Lung (tissue), 12 donors: ENCODE results near the gene DTNA. TPM values are rescaled to one million over a fixed set of nuclear protein-coding genes. Genes with fewer than 3 reads are reported as not detected.

Source experiments
- ATAC-seq: fragments of 200-7000 bp; cut with Tn5 transposase; one replicate; pipeline ENCODE4 v1.9.1; 2020; ENCODE audit warnings: moderate number of reproducible peaks; ENCODE audit not compliant: insufficient read depth, low FRiP score
- DNase-seq, 3 donors: peaks; one replicate each; pipeline ENCODE4 v3.0.0-alpha.2; 2013 to 2017
- H3K27ac ChIP-seq, 2 donors: one replicate each; pipeline ENCODE4 v1.5.1; 2013; ENCODE audit warnings: mild to moderate bottlenecking in 2 of 2, moderate library complexity in 2 of 2, control low read depth in 1 of 2, inconsistent platforms in 1 of 2, low read depth in 1 of 2, low read length in 1 of 2
- H3K27me3 ChIP-seq, 3 donors: one replicate each; pipeline ENCODE4 v1.5.1; 2013; ENCODE audit warnings: low read length in 2 of 3; ENCODE audit not compliant: control insufficient read depth in 3 of 3, insufficient read depth in 3 of 3
- H3K36me3 ChIP-seq, 4 donors: one replicate each; pipeline ENCODE4 v1.5.1; 2013; ENCODE audit warnings: low read length in 4 of 4, mild to moderate bottlenecking in 1 of 4, moderate library complexity in 1 of 4; ENCODE audit not compliant: control insufficient read depth in 4 of 4, insufficient read depth in 4 of 4
- H3K4me1 ChIP-seq, 5 donors: one replicate each; pipeline ENCODE4 v1.5.1; 2013; ENCODE audit warnings: low read length in 5 of 5, mild to moderate bottlenecking in 2 of 5, moderate library complexity in 1 of 5; ENCODE audit not compliant: control insufficient read depth in 5 of 5, insufficient read depth in 5 of 5
- H3K4me3 ChIP-seq: one replicate; pipeline ENCODE4 v1.5.1; 2013; ENCODE audit warnings: mild to moderate bottlenecking, control low read depth, moderate library complexity
- H3K9ac ChIP-seq, 2 donors: one replicate each; pipeline ENCODE4 v1.5.1; 2013; ENCODE audit warnings: low read length in 2 of 2, control low read depth in 1 of 2; ENCODE audit not compliant: insufficient read depth in 1 of 2
- H3K9me3 ChIP-seq, 4 donors: one replicate each; pipeline ENCODE4 v1.5.1; 2013; ENCODE audit warnings: low read length in 3 of 4, mild to moderate bottlenecking in 1 of 4, moderate library complexity in 1 of 4; ENCODE audit not compliant: control insufficient read depth in 4 of 4, insufficient read depth in 3 of 4
- CTCF ChIP-seq: IDR thresholded peaks from 2 replicates; pipeline ENCODE4 v1.5.1; 2012; ENCODE audit warnings: mild to moderate bottlenecking; ENCODE audit errors: control extremely low read depth, extremely low read depth
- WGBS, 2 donors: extraction: QIAGEN DNeasy Blood & Tissue Kit; methylation state at CpG; one replicate each; pipeline ENCODE4 v1.1.7; 2013; 5-methylcytosine and 5-hydroxymethylcytosine counted together
- polyA plus RNA-seq, 2 donors: library from polyadenylated mRNA; stranded (reverse); fragments of 200-250 nt; gene quantifications; one replicate each; pipeline ENCODE4 v1.2.1, GENCODE V29; 2013
- total RNA-seq, 2 donors: library from RNA; depleted of rRNA in 1 of 2; stranded (reverse); fragments of >200 nt in 1 of 2; gene quantifications; one replicate each; pipeline ENCODE4 v1.2.1, GENCODE V29; 2014 to 2021
- donor health status: control.
- donor health status: control.
- donor health status: Bipolar disorder and iron deficiency.
- donor health status: healthy.
- donor health status: DM: yes; HTN: yes; CAD: no.

DTNA gene
- total and polyA plus RNA-seq, 4 donors = 5.0 to 23.8 (median 12.9) TPM

GRCh38 chr18:34848156-34848555 lies 138.1 kb downstream of the DTNA start:
- ATAC-seq = no peak
- no peaks in the 10 kb centered on the region for H3K27me3 ChIP-seq
- no peak overlapping the region for H3K27ac ChIP-seq
- H3K4me3 ChIP-seq = no peak overlapping the region
- H3K9me3 ChIP-seq = no peaks in the 10 kb centered on the region
- no peak for TF ChIP-seq CTCF
- H3K4me1 ChIP-seq = peaks cover 0 to 17% (median 0%) of the 10 kb centered on the region in 5 donors
- 65 to 92% methylated on average over 5 of the region's 5 CpGs for WGBS, 2 donors
- DNase-seq = no peak
- no peak overlapping the region for H3K9ac ChIP-seq
- peaks cover 0 to 16% (median 2%) of the 10 kb centered on the region in 4 donors for H3K36me3 ChIP-seq

DNA sequence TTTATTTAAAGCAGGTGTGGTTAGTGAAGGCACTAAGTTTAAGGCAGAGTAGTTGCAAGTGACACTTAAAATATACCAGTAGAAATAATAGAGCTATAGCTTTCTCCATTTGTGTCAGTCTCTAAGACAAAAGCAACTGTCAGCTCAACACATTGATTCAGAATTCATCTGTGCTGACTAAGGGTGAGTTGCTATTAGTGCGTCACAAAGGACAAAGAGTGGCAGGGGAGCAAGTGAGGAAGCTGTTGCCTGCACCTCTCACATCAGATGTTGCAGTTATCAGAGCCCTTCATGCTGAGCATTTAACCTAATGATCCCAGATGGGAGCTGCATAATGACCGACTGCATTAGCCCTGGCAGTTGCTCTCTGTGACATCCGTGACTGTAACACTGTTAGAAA lies 138.6 kb downstream of the DTNA start:
- TF ChIP-seq CTCF = no peak
- 81 to 89% methylated on average over 3 of the region's 3 CpGs for WGBS, 2 donors
- ATAC-seq (no peak), DNase-seq (no peak)
- H3K27ac ChIP-seq = no peak overlapping the region
- H3K4me3 ChIP-seq = no peak overlapping the region
- no peaks in the 10 kb centered on the region for H3K27me3 ChIP-seq
- H3K9me3 ChIP-seq = no peaks in the 10 kb centered on the region
- peaks cover 0 to 17% (median 0%) of the 10 kb centered on the region in 5 donors for H3K4me1 ChIP-seq
- H3K36me3 ChIP-seq = peaks cover 0 to 16% (median 2%) of the 10 kb centered on the region in 4 donors
- H3K9ac ChIP-seq = no peak overlapping the region

DNA sequence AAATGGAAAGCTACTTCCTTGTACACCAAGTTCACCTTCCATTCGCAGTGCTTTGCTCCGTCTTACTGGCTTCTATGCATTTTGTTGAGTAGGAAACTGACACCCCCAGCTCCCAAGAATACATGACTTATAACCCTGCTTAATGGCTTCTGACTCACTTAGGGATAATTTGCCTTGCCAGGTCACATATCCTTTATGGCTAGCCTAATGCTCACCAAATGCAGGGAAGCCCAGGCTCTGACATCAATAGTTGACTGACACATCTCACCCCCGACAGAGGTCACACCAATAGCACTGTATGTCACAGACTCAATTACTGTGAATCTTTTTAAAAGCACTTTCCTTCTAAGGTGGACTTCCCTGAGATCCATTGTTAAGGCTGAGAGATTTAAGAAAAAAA lies 147.2 kb downstream of the DTNA start:
- Histone ChIP-seq H3K9me3 (no peaks in the 10 kb centered on the region), H3K27me3 (no peaks in the 10 kb centered on the region), H3K4me1 (no peaks in the 10 kb centered on the region), H3K36me3 (peaks cover 0 to 7% (median under 1%) of the 10 kb centered on the region in 4 donors), H3K4me3 (no peak overlapping the region), H3K9ac (no peak overlapping the region), H3K27ac (no peak overlapping the region)
- TF ChIP-seq CTCF = no peak
- ATAC-seq (no peak), DNase-seq (no peak)
- 93 to 96% methylated on average over 3 of the region's 3 CpGs for WGBS, 2 donors

- no peak overlapping the region for H3K27ac ChIP-seq
- H3K36me3 ChIP-seq = peaks cover 0 to 6% (median 0%) of the 10 kb centered on the region in 4 donors
- H3K9ac ChIP-seq = no peak overlapping the region
- DNase-seq = no peak
- no peaks in the 10 kb centered on the region for H3K27me3 ChIP-seq
- ATAC-seq = no peak
- WGBS, 2 donors = 92 to 96% methylated on average over 5 of the region's 5 CpGs
- H3K9me3 ChIP-seq = no peaks in the 10 kb centered on the region
- no peak overlapping the region for H3K4me3 ChIP-seq
- TF ChIP-seq CTCF = no peak
- H3K4me1 ChIP-seq = no peaks in the 10 kb centered on the region
Observed at GRCh38 chr18:34858188-34858587, 148.1 kb downstream of the DTNA start.
